OCI-LY7 (cell line): ENCODE data around the gene PLD5. TPM values are rescaled to one million over a fixed set of nuclear protein-coding genes. Genes with fewer than 3 reads are reported as not detected.

Experiments
- BruUV-seq: library from RNA; stranded (reverse); fragments of 400-500 nt; replicated peaks from 2 replicates; lab custom pipeline; 2021; lab: Mats Ljungman, UMichigan
- CTCF ChIA-PET: fragments of 300-600 bp; sonication (Branson Sonifier 250); formaldehyde crosslinking; loops from one replicate; lab custom pipeline; 2022; ENCODE audit warnings: antibody characterized with exemption; ENCODE audit not compliant: unreplicated experiment; lab: Charles Lee
- POLR2A ChIA-PET: fragments of 300-600 bp; sonication (Branson Sonifier 250); formaldehyde crosslinking; loops from one replicate; lab custom pipeline; 2022; ENCODE audit warnings: antibody characterized with exemption; lab: Charles Lee
- DNase-seq: peaks from one replicate; pipeline ENCODE4 v3.0.0-alpha.2; 2015; ENCODE audit warnings: low spot score
- H2AFZ ChIP-seq: fragments of 200-600 bp; sonication (generic), shearing (Covaris generic); 2 replicates; pipeline ENCODE4 v1.6.1; 2014; ENCODE audit warnings: mild to moderate bottlenecking, antibody characterized with exemption, low read length, moderate library complexity
- H3K27ac ChIP-seq: fragments of 200-600 bp; sonication (generic); 2 replicates; pipeline ENCODE4 v1.5.1; 2014; ENCODE audit warnings: mixed run types, low read depth, mild to moderate bottlenecking, moderate library complexity, low read length, inconsistent platforms; ENCODE audit not compliant: poor library complexity, severe bottlenecking
- H3K36me3 ChIP-seq: fragments of 200-600 bp; sonication (generic); 2 replicates; pipeline ENCODE4 v1.6.1; 2014; ENCODE audit warnings: mild to moderate bottlenecking, antibody characterized with exemption, low read length, moderate library complexity, mixed read lengths; ENCODE audit not compliant: insufficient read depth
- H3K4me1 ChIP-seq: fragments of 200-600 bp; sonication (generic); 2 replicates; pipeline ENCODE4 v1.5.1; 2014; ENCODE audit warnings: mild to moderate bottlenecking, low read length; ENCODE audit not compliant: insufficient read depth, poor library complexity, severe bottlenecking
- H3K4me2 ChIP-seq: fragments of 200-600 bp; sonication (generic); 2 replicates; pipeline ENCODE4 v1.6.1; 2014; ENCODE audit warnings: mild to moderate bottlenecking, low read length
- H3K4me3 ChIP-seq: fragments of 200-600 bp; sonication (generic); 2 replicates; pipeline ENCODE4 v1.5.1; 2014; ENCODE audit warnings: mild to moderate bottlenecking, low read depth, low read length; ENCODE audit not compliant: poor library complexity, severe bottlenecking
- H3K79me2 ChIP-seq: fragments of 200-600 bp; sonication (generic); 2 replicates; pipeline ENCODE4 v1.6.1; 2016; ENCODE audit warnings: low read depth, mild to moderate bottlenecking, low read length, moderate library complexity, mixed read lengths; ENCODE audit not compliant: insufficient read depth
- H3K9me2 ChIP-seq: fragments of 200-600 bp; sonication (generic); 2 replicates; pipeline ENCODE4 v1.6.1; 2016; ENCODE audit warnings: mild to moderate bottlenecking, low read length, mixed read lengths; ENCODE audit not compliant: insufficient read depth
- H3K9me3 ChIP-seq: fragments of 200-600 bp; sonication (generic); 2 replicates; pipeline ENCODE4 v1.6.1; 2014; ENCODE audit warnings: mild to moderate bottlenecking, mixed run types, low read length, mixed read lengths
- H4K20me1 ChIP-seq: fragments of 200-600 bp; sonication (generic); 2 replicates; pipeline ENCODE4 v1.6.1; 2014; ENCODE audit warnings: mild to moderate bottlenecking, antibody characterized with exemption, low read length, moderate library complexity, mixed read lengths; ENCODE audit not compliant: insufficient read depth
- EZH2phosphoT487 ChIP-seq: fragments of 200-600 bp; sonication (generic); IDR thresholded peaks from 2 replicates; pipeline ENCODE4 v1.6.1; 2018; ENCODE audit warnings: low read depth, borderline replicate concordance, mild to moderate bottlenecking, mixed run types, antibody characterized with exemption, low read length, moderate library complexity, mixed read lengths
- intact Hi-C: fragments of 100-400 bp; cut with micrococcal nuclease; formaldehyde crosslinking; loops from one replicate; pipeline ENCODE4 v1.10.0; 2022; ENCODE audit not compliant: unreplicated experiment
- total RNA-seq, 2 experiments: library from RNA; depleted of rRNA in 1 of 2; stranded (reverse); fragments of >200 nt in 1 of 2; shearing (Covaris generic) in 1 of 2; gene quantifications; 2 replicates each; pipeline ENCODE4 v1.2.3, GENCODE V29; 2014 to 2022
- TF ChIP-seq, protein P1 (sequence below): fragments of 200-600 bp; sonication (generic); conservative IDR thresholded peaks from 2 replicates; pipeline ENCODE4 v1.5.1; 2014; ENCODE audit warnings: mild to moderate bottlenecking, antibody characterized with exemption, low read length, moderate library complexity, mixed read lengths

PLD5 gene
- total RNA-seq, 2 experiments from 2014 or later, result not detected

DNA sequence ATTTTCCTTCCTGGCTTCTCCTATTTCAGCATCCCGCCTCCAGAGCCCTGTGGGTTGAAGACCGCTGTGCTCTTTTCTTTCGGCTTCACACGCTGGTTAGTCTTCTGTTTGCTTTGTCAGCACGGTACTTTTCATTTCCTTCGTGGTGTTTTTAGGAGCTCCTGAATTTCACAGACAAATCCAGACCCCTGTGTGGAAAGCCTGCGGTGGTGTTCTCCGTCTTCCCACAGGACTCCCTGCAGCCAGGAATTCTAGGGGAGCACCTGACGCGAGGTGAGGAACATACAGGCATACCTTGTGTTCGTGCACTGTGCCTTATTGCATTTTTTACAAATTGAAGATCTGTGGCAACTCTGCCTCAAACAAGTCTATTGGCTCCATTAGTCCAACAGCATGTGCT is 315.4 kb downstream of the PLD5 start:
- no TSS peak for BruUV-seq
- no peaks in the 10 kb centered on the region for H3K9me3 ChIP-seq
- no peak overlapping the region for H3K4me2 ChIP-seq
- intact Hi-C loops, result no loop called here
- no peak for DNase-seq
- TF ChIP-seq, protein P1, sequence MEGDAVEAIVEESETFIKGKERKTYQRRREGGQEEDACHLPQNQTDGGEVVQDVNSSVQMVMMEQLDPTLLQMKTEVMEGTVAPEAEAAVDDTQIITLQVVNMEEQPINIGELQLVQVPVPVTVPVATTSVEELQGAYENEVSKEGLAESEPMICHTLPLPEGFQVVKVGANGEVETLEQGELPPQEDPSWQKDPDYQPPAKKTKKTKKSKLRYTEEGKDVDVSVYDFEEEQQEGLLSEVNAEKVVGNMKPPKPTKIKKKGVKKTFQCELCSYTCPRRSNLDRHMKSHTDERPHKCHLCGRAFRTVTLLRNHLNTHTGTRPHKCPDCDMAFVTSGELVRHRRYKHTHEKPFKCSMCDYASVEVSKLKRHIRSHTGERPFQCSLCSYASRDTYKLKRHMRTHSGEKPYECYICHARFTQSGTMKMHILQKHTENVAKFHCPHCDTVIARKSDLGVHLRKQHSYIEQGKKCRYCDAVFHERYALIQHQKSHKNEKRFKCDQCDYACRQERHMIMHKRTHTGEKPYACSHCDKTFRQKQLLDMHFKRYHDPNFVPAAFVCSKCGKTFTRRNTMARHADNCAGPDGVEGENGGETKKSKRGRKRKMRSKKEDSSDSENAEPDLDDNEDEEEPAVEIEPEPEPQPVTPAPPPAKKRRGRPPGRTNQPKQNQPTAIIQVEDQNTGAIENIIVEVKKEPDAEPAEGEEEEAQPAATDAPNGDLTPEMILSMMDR, result no peak
- TF ChIP-seq EZH2phosphoT487, result no peak
- no peaks in the 10 kb centered on the region for H3K79me2 ChIP-seq
- H3K27ac ChIP-seq, result no peak overlapping the region
- no peaks in the 10 kb centered on the region for H4K20me1 ChIP-seq
- H3K36me3 ChIP-seq, result no peaks in the 10 kb centered on the region
- H3K4me3 ChIP-seq, result no peak overlapping the region
- POLR2A ChIA-PET, result no interaction called here
- CTCF ChIA-PET, result no interaction called here
- no peaks in the 10 kb centered on the region for H3K4me1 ChIP-seq
- no peaks in the 10 kb centered on the region for H3K9me2 ChIP-seq
- H2AFZ ChIP-seq, result no peak overlapping the region

DNA sequence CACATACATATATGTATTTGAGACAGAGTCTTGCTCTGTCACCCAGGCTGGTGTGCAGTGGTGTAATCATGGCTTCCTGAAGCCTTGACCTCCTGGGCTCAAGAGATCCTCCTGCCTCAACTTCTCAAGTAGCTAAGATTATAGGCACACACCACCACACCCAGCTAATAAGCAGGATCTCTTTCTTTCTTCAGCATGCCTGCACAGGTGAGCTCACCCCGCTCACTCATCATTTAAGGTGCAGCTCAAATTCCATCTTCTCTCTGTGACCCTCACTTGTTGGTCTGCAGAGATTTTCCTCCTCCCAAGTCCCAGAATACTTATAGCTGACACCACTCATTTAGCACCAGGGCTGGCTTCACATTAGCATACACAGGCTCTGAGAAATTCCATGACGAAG is 316.5 kb downstream of the PLD5 start:
- Histone ChIP-seq H3K4me2 (no peak overlapping the region), H3K9me3 (no peaks in the 10 kb centered on the region), H3K79me2 (no peaks in the 10 kb centered on the region), H3K4me1 (no peaks in the 10 kb centered on the region), H2AFZ (no peak overlapping the region), H3K36me3 (no peaks in the 10 kb centered on the region), H3K9me2 (no peaks in the 10 kb centered on the region), H3K27ac (no peak overlapping the region), H4K20me1 (no peaks in the 10 kb centered on the region), H3K4me3 (no peak overlapping the region)
- TF ChIP-seq EZH2phosphoT487, result no peak
- TF ChIP-seq, protein P1, result no peak
- CTCF ChIA-PET, result no interaction called here
- intact Hi-C loops, result no loop called here
- no TSS peak for BruUV-seq
- POLR2A ChIA-PET, result no interaction called here
- DNase-seq, result no peak

DNA sequence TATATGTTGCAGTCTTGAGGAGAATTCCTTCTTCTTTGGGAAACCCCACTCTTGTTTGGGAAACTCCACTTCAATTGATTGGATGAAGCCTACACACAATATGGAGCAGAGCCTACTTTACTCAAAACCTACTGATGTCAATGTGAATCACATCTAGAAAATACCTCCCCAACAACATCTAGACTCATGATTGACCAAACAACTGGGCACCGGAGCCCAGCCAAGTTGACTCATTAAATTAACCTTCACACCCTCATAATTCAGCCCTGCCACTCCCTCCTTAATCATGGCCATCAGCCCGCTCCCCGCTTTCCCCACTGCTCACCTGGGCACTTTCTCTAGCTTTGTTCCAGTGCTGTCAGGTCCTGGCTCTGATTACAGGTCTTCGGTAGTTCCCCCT is 317.5 kb downstream of the PLD5 start:
- Histone ChIP-seq H2AFZ (no peak overlapping the region), H3K9me3 (no peaks in the 10 kb centered on the region), H3K36me3 (no peaks in the 10 kb centered on the region), H3K4me3 (no peak overlapping the region), H3K27ac (no peak overlapping the region), H3K4me2 (no peak overlapping the region), H3K9me2 (no peaks in the 10 kb centered on the region), H3K79me2 (no peaks in the 10 kb centered on the region), H3K4me1 (no peaks in the 10 kb centered on the region), H4K20me1 (no peaks in the 10 kb centered on the region)
- intact Hi-C loops, result no loop called here
- POLR2A ChIA-PET, result interaction anchor here (0.6 kb wide), 1 partner anchor 602 kb away, joined by 4 read pairs; no protein-coding TSS in a partner anchor
- CTCF ChIA-PET, result no interaction called here
- BruUV-seq, result no TSS peak
- no peak for TF ChIP-seq EZH2phosphoT487
- TF ChIP-seq, protein P1, result no peak
- no peak for DNase-seq
